ENCODE measurements around the gene SPRR1A.

- no peak for TF ChIP-seq EZH2phosphoT487 (IDR thresholded peaks at IDR 0.05; ENCODE audit: low read length)
- no peak for TF ChIP-seq EZH2 (optimal IDR thresholded peaks at IDR 0.05; ENCODE audit: low read depth, low read length)
These were observed 15.6 kb upstream of the SPRR1A start for GRCh38 chr1:152968248-152968647.
